Thymus (tissue), 11 donors: ENCODE results near the gene LTC4S. TPM values are rescaled to one million over a fixed set of nuclear protein-coding genes. Genes with fewer than 3 reads are reported as not detected.

Experiments used
- DNase-seq, 9 donors: peaks; one replicate each; pipeline ENCODE4 v3.0.0-alpha.2; 2013; ENCODE audit warnings: low spot score in 9 of 9, low read depth in 6 of 9, missing footprints in 1 of 9
- H3K27ac ChIP-seq, 2 donors: one replicate each; pipeline ENCODE4 v1.5.1; 2013; ENCODE audit warnings: control low read depth in 1 of 2, low read depth in 1 of 2, low read length in 1 of 2, mild to moderate bottlenecking in 1 of 2, moderate library complexity in 1 of 2
- H3K27me3 ChIP-seq, 2 donors: one replicate each; pipeline ENCODE4 v1.5.1; 2013; ENCODE audit warnings: low read length in 1 of 2; ENCODE audit not compliant: control insufficient read depth in 2 of 2, insufficient read depth in 1 of 2
- H3K36me3 ChIP-seq, 2 donors: one replicate each; pipeline ENCODE4 v1.5.1; 2013; ENCODE audit warnings: low read length in 1 of 2, mild to moderate bottlenecking in 1 of 2, moderate library complexity in 1 of 2; ENCODE audit not compliant: control insufficient read depth in 2 of 2, insufficient read depth in 2 of 2
- H3K4me1 ChIP-seq, 2 donors: one replicate each; pipeline ENCODE4 v1.5.1; 2013; ENCODE audit warnings: low read length in 2 of 2; ENCODE audit not compliant: control insufficient read depth in 2 of 2, insufficient read depth in 2 of 2
- H3K4me3 ChIP-seq, 2 donors: one replicate each; pipeline ENCODE4 v1.5.1; 2013; ENCODE audit warnings: low read length in 2 of 2, control low read depth in 1 of 2, mild to moderate bottlenecking in 1 of 2
- H3K9me3 ChIP-seq, 2 donors: one replicate each; pipeline ENCODE4 v1.5.1; 2013; ENCODE audit warnings: low read length in 1 of 2, mild to moderate bottlenecking in 1 of 2; ENCODE audit not compliant: control insufficient read depth in 2 of 2, insufficient read depth in 1 of 2
- WGBS: extraction: QIAGEN DNeasy Blood & Tissue Kit; methylation state at CpG from one replicate; pipeline ENCODE4 v1.1.7; 2013; 5-methylcytosine and 5-hydroxymethylcytosine counted together
- polyA plus RNA-seq: library from polyadenylated mRNA; stranded (reverse); fragments of 200-250 nt; gene quantifications from one replicate; pipeline ENCODE4 v1.2.3, GENCODE V29; 2013
- total RNA-seq: library from RNA; stranded (reverse); fragments of 120-200 nt; gene quantifications from one replicate; pipeline ENCODE4 v1.2.4, GENCODE V29; 2013
- donor health status: healthy.

LTC4S gene
- total and polyA plus RNA-seq, 2 donors: 2.7 to 2.8 TPM

DNA sequence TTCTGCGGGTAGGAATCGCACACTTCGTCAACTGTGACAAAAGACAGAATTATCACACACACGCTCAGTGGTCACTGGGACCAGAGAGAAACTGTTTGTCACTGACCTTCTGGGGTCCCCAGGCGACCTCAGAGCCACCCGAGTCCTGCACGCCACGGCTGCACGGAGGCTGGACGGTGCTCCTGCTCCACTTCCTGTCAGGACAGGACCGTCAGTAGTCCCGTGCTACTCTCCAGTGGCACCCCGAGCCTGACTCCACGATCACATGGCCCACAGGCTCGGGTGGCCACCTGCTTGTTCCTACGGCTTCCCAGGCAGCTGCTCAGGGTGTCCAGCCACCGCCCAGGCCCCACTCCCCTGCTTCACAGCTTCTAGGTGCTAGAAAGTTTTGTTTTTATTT is 47.0 kb downstream of the LTC4S start:
- DNase-seq: no peak
- Histone ChIP-seq H3K36me3 (peaks cover 35% of the 10 kb centered on the region in 2 donors), H3K27ac (peak overlapping the region in 1 of 2 donors; percentile 27), H3K4me3 (no peak overlapping the region), H3K4me1 (peaks cover 0 to 5% of the 10 kb centered on the region in 2 donors), H3K27me3 (no peaks in the 10 kb centered on the region), H3K9me3 (no peaks in the 10 kb centered on the region)
- 97% methylated on average over 17 of the region's 17 CpGs for WGBS

- H3K27me3 ChIP-seq: no peaks in the 10 kb centered on the region
- no peak overlapping the region for H3K27ac ChIP-seq
- H3K4me3 ChIP-seq: no peak overlapping the region
- 96% methylated on average over 9 of the region's 9 CpGs for WGBS
- H3K36me3 ChIP-seq: peaks cover 29 to 30% of the 10 kb centered on the region in 2 donors
- H3K4me1 ChIP-seq: peaks cover 0 to 3% of the 10 kb centered on the region in 2 donors
- H3K9me3 ChIP-seq: no peaks in the 10 kb centered on the region
- DNase-seq: no peak
These were observed 47.8 kb downstream of the LTC4S start for GRCh38 chr5:179841621-179842020.

Other genes starting within 250 kb of the LTC4S start
- gene RUFY1, start 243.4 kb upstream of the LTC4S start, total RNA-seq: 31.5 TPM
- gene RUFY1, start 243.4 kb upstream of the LTC4S start, polyA plus RNA-seq: 40.9 TPM
- gene HNRNPH1, start 170.3 kb upstream of the LTC4S start, total RNA-seq: 612 TPM
- gene HNRNPH1, start 170.3 kb upstream of the LTC4S start, polyA plus RNA-seq: 582 TPM
- 0.19 TPM for gene CBY3, start 113.0 kb upstream of the LTC4S start, total RNA-seq
- 0.07 TPM for gene CBY3, start 113.0 kb upstream of the LTC4S start, polyA plus RNA-seq
- 173 TPM for gene CANX, start 95.0 kb upstream of the LTC4S start, total RNA-seq
- 86.1 TPM for gene CANX, start 95.0 kb upstream of the LTC4S start, polyA plus RNA-seq
- 10.5 TPM for gene MAML1, start 61.2 kb upstream of the LTC4S start, total RNA-seq
- gene MAML1, start 61.2 kb upstream of the LTC4S start, polyA plus RNA-seq: 13.3 TPM
- 23.6 TPM for gene MGAT4B, start 12.9 kb downstream of the LTC4S start, total RNA-seq
- gene MGAT4B, start 12.9 kb downstream of the LTC4S start, polyA plus RNA-seq: 56.7 TPM
- 97.9 TPM for gene SQSTM1, start 26.9 kb downstream of the LTC4S start, total RNA-seq
- 253 TPM for gene SQSTM1, start 26.9 kb downstream of the LTC4S start, polyA plus RNA-seq
- 10.2 TPM for gene MRNIP, start 64.8 kb downstream of the LTC4S start, total RNA-seq
- 43.9 TPM for gene MRNIP, start 64.8 kb downstream of the LTC4S start, polyA plus RNA-seq
- 13.9 TPM for gene TBC1D9B, start 113.9 kb downstream of the LTC4S start, total RNA-seq
- 69.4 TPM for gene TBC1D9B, start 113.9 kb downstream of the LTC4S start, polyA plus RNA-seq